CD4-positive, alpha-beta T cell (primary cell): ENCODE measurements around the gene BATF. TPM values are rescaled to one million over a fixed set of nuclear protein-coding genes. Genes with fewer than 3 reads are reported as not detected.

Experiments
- ATAC-seq: fragments of 200-7000 bp; cut with Tn5 transposase; one replicate; pipeline ENCODE4 v1.10.0; 2022; ENCODE audit warnings: mild to moderate bottlenecking; ENCODE audit not compliant: poor library complexity
- CTCF ChIA-PET: fragments of 350-600 bp; sonication (Branson Sonifier 250); formaldehyde crosslinking; loops from one replicate; lab custom pipeline; 2021; ENCODE audit warnings: antibody characterized with exemption, inconsistent platforms; lab: Charles Lee
- POLR2A ChIA-PET: fragments of 350-600 bp; sonication (Branson Sonifier 250); formaldehyde crosslinking; loops from one replicate; lab custom pipeline; 2021; ENCODE audit warnings: antibody characterized with exemption, inconsistent platforms; lab: Charles Lee
- DNase-seq, 14 experiments: peaks; one replicate each; pipeline ENCODE4 v3.0.0-alpha.2; 2013 to 2020; ENCODE audit warnings: mixed read lengths in 2 of 14
- H3K27ac ChIP-seq, 2 donors: one replicate each; pipeline versions ENCODE4 v1.5.1 to v1.7.0; 2013; ENCODE audit warnings: low read length in 2 of 2, low read depth in 1 of 2, mild to moderate bottlenecking in 1 of 2
- H3K27me3 ChIP-seq, 2 experiments: 1 replicate in 1 of 2; 2 replicates in 1 of 2; pipeline versions ENCODE4 v1.6.1 to v1.7.0; 2013; ENCODE audit warnings: low read length in 2 of 2, control low read depth in 1 of 2, mild to moderate bottlenecking in 1 of 2, moderate library complexity in 1 of 2; ENCODE audit not compliant: insufficient read depth in 2 of 2, control insufficient read depth in 1 of 2
- H3K36me3 ChIP-seq: one replicate; pipeline ENCODE4 v1.6.1; 2013; ENCODE audit warnings: low read length, control low read depth; ENCODE audit not compliant: insufficient read depth
- H3K4me1 ChIP-seq: one replicate; pipeline ENCODE4 v1.6.1; 2013; ENCODE audit warnings: low read length, control low read depth; ENCODE audit not compliant: insufficient read depth
- H3K4me3 ChIP-seq: one replicate; pipeline ENCODE4 v1.5.1; 2013; ENCODE audit warnings: mild to moderate bottlenecking, low read length, moderate library complexity
- H3K9me3 ChIP-seq, 2 experiments: 1 replicate in 1 of 2; 2 replicates in 1 of 2; pipeline versions ENCODE4 v1.6.1 to v1.7.0; 2013; ENCODE audit warnings: low read length in 2 of 2, mild to moderate bottlenecking in 2 of 2, control low read depth in 1 of 2, moderate library complexity in 1 of 2; ENCODE audit not compliant: control insufficient read depth in 1 of 2, insufficient read depth in 1 of 2
- H3K27ac Mint-ChIP-seq: one replicate; pipeline ENCODE4 v1.8.0; 2020; ENCODE audit warnings: mixed read lengths
- H3K27me3 Mint-ChIP-seq: one replicate; pipeline ENCODE4 v1.8.0; 2021; ENCODE audit warnings: mixed read lengths
- H3K36me3 Mint-ChIP-seq: one replicate; pipeline ENCODE4 v1.8.0; 2021; ENCODE audit warnings: low read depth, mixed read lengths
- H3K4me1 Mint-ChIP-seq: one replicate; pipeline ENCODE4 v1.8.0; 2021; ENCODE audit warnings: low read depth, mixed read lengths
- H3K4me3 Mint-ChIP-seq: one replicate; pipeline ENCODE4 v1.8.0; 2020; ENCODE audit warnings: mild to moderate bottlenecking, mixed read lengths
- H3K9me3 Mint-ChIP-seq: one replicate; pipeline ENCODE4 v1.8.0; 2020; ENCODE audit warnings: mixed read lengths
- intact Hi-C, 2 experiments: fragments of 100-400 bp; cut with DNase I in 1 of 2; cut with micrococcal nuclease in 1 of 2; formaldehyde crosslinking; loops; one replicate each; pipeline versions ENCODE4 v1.15.1 to v1.9.0; 2023 to 2025; cut with DNase I, micrococcal nuclease
- total RNA-seq, 174 experiments: library from RNA in 2 of 174; stranded (reverse) in 2 of 174; gene quantifications; one replicate each; pipeline ENCODE4 v1.2.3 and lab custom pipeline; 2021 to 2026
- TF ChIP-seq, protein P1 (sequence below): fragments of 200-600 bp; IDR thresholded peaks from one replicate; pipeline ENCODE4 v1.8.0; 2022; ENCODE audit warnings: antibody characterized with exemption, mild to moderate bottlenecking

BATF gene
- total RNA-seq, 2 experiments from 2014 or later, result 6.7 to 7.8 TPM

DNA sequence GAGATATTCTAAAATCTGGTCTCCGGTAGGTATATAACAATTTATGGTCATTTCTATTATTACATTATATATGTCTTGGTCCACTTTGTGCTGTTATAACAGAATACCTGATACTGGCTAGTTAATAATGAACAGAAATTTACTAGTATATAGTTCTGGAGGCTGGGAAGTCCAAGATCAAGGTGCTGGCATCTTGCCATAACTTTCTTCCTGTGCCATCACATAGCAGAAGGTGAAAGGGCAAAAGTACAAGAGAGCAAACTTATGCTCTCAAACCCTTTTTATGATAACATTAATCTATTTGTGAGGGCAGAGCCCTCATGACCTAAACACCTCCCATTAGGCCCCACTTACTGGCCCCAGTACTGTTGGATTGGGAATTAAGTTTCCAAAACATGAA lies 17.9 kb upstream of the BATF start:
- H3K9me3 Mint-ChIP-seq, result peaks cover 2% of the 10 kb centered on the region
- H3K27me3 Mint-ChIP-seq, result no peaks in the 10 kb centered on the region
- Histone ChIP-seq H3K9me3 (peaks cover 4 to 5% of the 10 kb centered on the region in 2 experiments), H3K4me1 (no peaks in the 10 kb centered on the region), H3K27ac (no peak overlapping the region), H3K36me3 (no peaks in the 10 kb centered on the region), H3K27me3 (no peaks in the 10 kb centered on the region), H3K4me3 (no peak overlapping the region)
- H3K27ac Mint-ChIP-seq, result no peak overlapping the region
- no peak overlapping the region for H3K4me3 Mint-ChIP-seq
- ChIA-PET POLR2A (no interaction called here), CTCF (no interaction called here)
- DNase-seq (no peak), ATAC-seq (no peak)
- H3K4me1 Mint-ChIP-seq, result no peaks in the 10 kb centered on the region
- intact Hi-C loops, result no loop called here
- TF ChIP-seq, protein P1, sequence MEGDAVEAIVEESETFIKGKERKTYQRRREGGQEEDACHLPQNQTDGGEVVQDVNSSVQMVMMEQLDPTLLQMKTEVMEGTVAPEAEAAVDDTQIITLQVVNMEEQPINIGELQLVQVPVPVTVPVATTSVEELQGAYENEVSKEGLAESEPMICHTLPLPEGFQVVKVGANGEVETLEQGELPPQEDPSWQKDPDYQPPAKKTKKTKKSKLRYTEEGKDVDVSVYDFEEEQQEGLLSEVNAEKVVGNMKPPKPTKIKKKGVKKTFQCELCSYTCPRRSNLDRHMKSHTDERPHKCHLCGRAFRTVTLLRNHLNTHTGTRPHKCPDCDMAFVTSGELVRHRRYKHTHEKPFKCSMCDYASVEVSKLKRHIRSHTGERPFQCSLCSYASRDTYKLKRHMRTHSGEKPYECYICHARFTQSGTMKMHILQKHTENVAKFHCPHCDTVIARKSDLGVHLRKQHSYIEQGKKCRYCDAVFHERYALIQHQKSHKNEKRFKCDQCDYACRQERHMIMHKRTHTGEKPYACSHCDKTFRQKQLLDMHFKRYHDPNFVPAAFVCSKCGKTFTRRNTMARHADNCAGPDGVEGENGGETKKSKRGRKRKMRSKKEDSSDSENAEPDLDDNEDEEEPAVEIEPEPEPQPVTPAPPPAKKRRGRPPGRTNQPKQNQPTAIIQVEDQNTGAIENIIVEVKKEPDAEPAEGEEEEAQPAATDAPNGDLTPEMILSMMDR, result no peak
- no peaks in the 10 kb centered on the region for H3K36me3 Mint-ChIP-seq

- H3K4me1 ChIP-seq, result no peaks in the 10 kb centered on the region
- DNase-seq (no peak), ATAC-seq (no peak)
- H3K36me3 ChIP-seq, result no peaks in the 10 kb centered on the region
- H3K27me3 Mint-ChIP-seq, result no peaks in the 10 kb centered on the region
- CTCF ChIA-PET, result interaction anchor here (1.4 kb wide), 1 partner anchor 71 kb away, joined by 3 read pairs; no protein-coding TSS in a partner anchor
- TF ChIP-seq, protein P1, result no peak
- H3K27ac ChIP-seq, result no peak overlapping the region
- intact Hi-C loops, result no loop called here
- no peak overlapping the region for H3K4me3 ChIP-seq
- no peak overlapping the region for H3K27ac Mint-ChIP-seq
- no peaks in the 10 kb centered on the region for H3K36me3 Mint-ChIP-seq
- no peaks in the 10 kb centered on the region for H3K4me1 Mint-ChIP-seq
- H3K9me3 ChIP-seq, result peaks cover 9 to 13% of the 10 kb centered on the region in 2 experiments
- H3K9me3 Mint-ChIP-seq, result peaks cover 7% of the 10 kb centered on the region
- H3K27me3 ChIP-seq, result no peaks in the 10 kb centered on the region
- no peak overlapping the region for H3K4me3 Mint-ChIP-seq
- POLR2A ChIA-PET, result no interaction called here
Measured at GRCh38 chr14:75506930-75507329, 15.3 kb upstream of the BATF start.

GRCh38 chr14:75510547-75510946 lies 11.7 kb upstream of the BATF start:
- ChIA-PET POLR2A (no interaction called here), CTCF (no interaction called here)
- H3K9me3 ChIP-seq, result peaks cover 9 to 18% of the 10 kb centered on the region in 2 experiments
- no peaks in the 10 kb centered on the region for H3K36me3 Mint-ChIP-seq
- no peak overlapping the region for H3K27ac Mint-ChIP-seq
- DNase-seq (no peak), ATAC-seq (no peak)
- H3K36me3 ChIP-seq, result no peaks in the 10 kb centered on the region
- H3K9me3 Mint-ChIP-seq, result peaks cover 7% of the 10 kb centered on the region
- peaks cover 26% of the 10 kb centered on the region for H3K4me1 Mint-ChIP-seq
- no peaks in the 10 kb centered on the region for H3K27me3 Mint-ChIP-seq
- no peaks in the 10 kb centered on the region for H3K27me3 ChIP-seq
- no peak overlapping the region for H3K4me3 ChIP-seq
- peaks cover 19% of the 10 kb centered on the region for H3K4me1 ChIP-seq
- no peak overlapping the region for H3K4me3 Mint-ChIP-seq
- H3K27ac ChIP-seq, result no peak overlapping the region
- TF ChIP-seq, protein P1, result no peak
- intact Hi-C loops, result loop anchor here in 1 of 2 experiments (10.0 kb wide), 1 partner anchor 144 kb away; no protein-coding TSS in a partner anchor
